Measurements from ENCODE around the gene ACBD6.

ACBD6 gene

DNA sequence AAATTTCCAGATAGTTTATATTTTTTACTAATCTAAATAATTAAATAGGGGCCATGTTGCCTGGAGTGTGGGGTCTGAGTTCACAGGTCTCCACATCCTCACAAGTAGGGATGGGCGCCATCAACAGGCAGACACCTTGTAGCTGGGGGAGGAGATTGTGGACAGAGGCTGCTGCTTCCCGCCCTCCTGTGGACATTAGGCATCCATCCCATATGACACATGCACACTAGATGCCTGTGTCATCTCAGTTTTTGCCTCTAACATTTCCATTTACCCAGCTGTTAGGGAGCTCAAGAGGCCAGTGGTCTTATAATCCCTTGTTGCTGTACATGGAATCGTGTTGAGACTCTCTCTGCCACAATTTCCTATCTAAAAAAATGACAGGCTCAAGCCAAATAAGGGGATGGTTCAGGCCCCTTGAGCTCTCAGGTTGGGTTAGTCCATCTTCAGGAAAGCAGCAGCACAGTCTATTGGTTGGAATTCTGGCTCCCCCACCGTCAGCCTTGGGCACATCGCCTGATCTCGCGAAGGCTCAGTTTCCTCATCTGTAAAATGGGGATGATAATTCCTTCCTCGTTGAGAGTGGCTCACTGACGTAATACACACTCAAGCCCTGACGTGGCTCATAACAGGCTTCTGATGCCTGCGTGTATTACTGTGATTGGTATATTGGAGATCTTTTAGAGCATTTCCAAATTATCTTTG is 258.7 kb downstream of the ACBD6 start:
- Histone ChIP-seq H3K36me3 (ENCODE audit: insufficient read depth, low read length) (no peaks in the 10 kb centered on the region), H3K9me2 (ENCODE audit: low read depth, low read length) (no peaks in the 10 kb centered on the region), H3K4me3 (ENCODE audit: low read depth, low read length, poor library complexity, severe bottlenecking) (no peak overlapping the region), H3F3A (ENCODE audit: insufficient read depth, low read length) (no peaks in the 10 kb centered on the region), H3K79me2 (ENCODE audit: insufficient read depth, low read length) (no peaks in the 10 kb centered on the region), H3K27ac (ENCODE audit: low read depth, low read length, poor library complexity, severe bottlenecking) (no peak overlapping the region), H3K4me2 (ENCODE audit: low read length) (no peak overlapping the region), H2AFZ (ENCODE audit: low read length) (no peak overlapping the region), H3K4me1 (ENCODE audit: insufficient read depth, low read length, severe bottlenecking) (no peaks in the 10 kb centered on the region), H3K9me3 (ENCODE audit: low read length) (no peaks in the 10 kb centered on the region), H3K9ac (ENCODE audit: low read length) (no peak overlapping the region), H3K27me3 (ENCODE audit: insufficient read depth, low read length) (no peaks in the 10 kb centered on the region), H4K20me1 (ENCODE audit: insufficient read depth, low read length) (no peaks in the 10 kb centered on the region)
- TF ChIP-seq, protein P1, sequence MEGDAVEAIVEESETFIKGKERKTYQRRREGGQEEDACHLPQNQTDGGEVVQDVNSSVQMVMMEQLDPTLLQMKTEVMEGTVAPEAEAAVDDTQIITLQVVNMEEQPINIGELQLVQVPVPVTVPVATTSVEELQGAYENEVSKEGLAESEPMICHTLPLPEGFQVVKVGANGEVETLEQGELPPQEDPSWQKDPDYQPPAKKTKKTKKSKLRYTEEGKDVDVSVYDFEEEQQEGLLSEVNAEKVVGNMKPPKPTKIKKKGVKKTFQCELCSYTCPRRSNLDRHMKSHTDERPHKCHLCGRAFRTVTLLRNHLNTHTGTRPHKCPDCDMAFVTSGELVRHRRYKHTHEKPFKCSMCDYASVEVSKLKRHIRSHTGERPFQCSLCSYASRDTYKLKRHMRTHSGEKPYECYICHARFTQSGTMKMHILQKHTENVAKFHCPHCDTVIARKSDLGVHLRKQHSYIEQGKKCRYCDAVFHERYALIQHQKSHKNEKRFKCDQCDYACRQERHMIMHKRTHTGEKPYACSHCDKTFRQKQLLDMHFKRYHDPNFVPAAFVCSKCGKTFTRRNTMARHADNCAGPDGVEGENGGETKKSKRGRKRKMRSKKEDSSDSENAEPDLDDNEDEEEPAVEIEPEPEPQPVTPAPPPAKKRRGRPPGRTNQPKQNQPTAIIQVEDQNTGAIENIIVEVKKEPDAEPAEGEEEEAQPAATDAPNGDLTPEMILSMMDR (IDR thresholded peaks at IDR 0.05; ENCODE audit: low read length) = no peak
- TF ChIP-seq EZH2 (IDR thresholded peaks at IDR 0.05; ENCODE audit: borderline replicate concordance, low read length) = no peak

DNA sequence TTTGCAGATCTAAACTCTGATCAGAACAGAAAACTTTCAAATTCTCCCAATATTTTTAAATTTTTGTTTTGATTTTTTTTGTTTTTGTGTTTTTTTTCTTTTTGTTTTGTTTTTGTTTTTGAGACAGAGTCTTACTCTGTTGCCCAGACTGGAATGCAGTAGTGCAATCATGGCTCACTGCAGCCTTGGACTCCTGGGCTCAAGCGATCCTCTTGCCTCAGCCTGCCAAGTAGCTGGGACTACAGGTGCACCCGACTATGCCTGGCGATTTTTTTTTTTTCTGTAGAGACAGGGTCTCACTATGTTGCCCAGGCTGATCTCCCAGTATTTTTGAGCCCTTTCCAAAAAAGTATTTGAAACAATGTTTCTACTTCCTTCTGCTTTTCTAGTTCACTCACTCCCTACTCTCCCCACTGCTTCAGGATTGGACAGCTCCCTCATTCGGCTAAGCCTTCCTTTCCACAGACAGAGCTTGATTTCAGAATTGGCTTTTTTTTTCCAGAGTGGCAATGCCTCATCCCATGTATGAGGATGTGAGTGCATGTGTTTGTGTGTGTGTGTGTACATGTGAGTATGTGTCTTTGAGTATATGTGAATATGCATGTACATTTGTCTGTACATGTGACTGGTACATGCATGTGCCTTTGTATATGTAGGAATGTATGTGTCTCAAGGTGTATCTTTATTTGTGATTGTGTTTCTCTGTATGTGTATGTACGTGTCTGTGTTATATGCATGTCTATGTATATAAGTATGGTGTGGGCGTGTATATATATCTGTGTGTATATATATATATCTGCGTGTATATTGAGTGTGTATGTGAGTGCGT is 260.4 kb downstream of the ACBD6 start:
- no peak for TF ChIP-seq EZH2 (IDR thresholded peaks at IDR 0.05; ENCODE audit: borderline replicate concordance, low read length)
- TF ChIP-seq, protein P1 (IDR thresholded peaks at IDR 0.05; ENCODE audit: low read length) = no peak
- Histone ChIP-seq H3K4me1 (ENCODE audit: insufficient read depth, low read length, severe bottlenecking) (no peaks in the 10 kb centered on the region), H3K27me3 (ENCODE audit: insufficient read depth, low read length) (no peaks in the 10 kb centered on the region)

DNA sequence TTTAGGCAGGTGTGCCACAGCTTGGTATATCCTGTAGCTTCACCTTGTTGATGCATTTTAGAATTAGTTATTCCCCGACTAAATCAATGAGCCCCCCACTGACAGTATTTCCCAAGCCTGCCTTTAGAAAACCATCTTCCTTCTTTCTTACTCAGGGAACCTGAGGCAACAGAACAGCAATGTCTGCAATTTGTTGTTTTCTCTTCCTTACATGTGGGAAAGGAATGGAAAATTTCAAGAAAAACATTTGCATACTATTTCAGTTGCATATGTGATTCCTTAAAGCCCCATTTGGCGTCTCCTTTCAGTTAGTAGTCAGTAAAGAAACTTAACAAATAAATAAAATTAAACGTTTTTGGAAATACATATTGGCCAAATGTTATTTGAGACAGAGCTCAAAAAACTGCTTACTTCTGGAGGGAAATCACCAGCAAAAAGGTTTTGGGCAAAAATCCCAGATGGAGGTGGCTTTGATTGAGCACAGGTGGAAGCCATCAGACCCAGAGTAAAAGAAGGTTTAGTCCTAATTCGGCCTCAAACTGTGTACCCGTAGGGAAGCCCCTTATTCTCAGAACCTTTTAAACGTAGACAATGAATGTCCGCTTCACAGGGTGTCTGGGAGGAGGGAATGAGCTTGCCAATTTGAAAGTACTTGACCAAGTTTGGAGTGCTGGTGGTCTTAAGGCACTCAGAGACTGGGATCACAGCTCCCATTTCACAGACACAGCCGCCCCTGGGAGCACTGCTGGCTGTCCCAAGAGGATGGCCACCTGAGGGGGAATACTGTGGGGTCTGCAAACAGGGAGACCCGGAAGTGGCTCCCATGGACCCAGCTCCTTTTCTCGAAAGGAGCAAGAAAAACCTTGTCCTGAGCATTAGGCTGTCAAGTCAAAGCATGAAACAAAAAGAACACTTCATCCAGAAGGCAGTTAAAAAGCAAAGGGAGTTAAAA is 263.0 kb downstream of the ACBD6 start:
- H3K27me3 ChIP-seq (ENCODE audit: insufficient read depth, low read length) = no peaks in the 10 kb centered on the region
- no peak overlapping the region for H3K27ac ChIP-seq (ENCODE audit: low read depth, low read length, poor library complexity, severe bottlenecking)
- H3K9me3 ChIP-seq (ENCODE audit: low read length) = no peaks in the 10 kb centered on the region
- no peaks in the 10 kb centered on the region for H3K9me2 ChIP-seq (ENCODE audit: low read depth, low read length)
- no peaks in the 10 kb centered on the region for H3K4me1 ChIP-seq (ENCODE audit: insufficient read depth, low read length, severe bottlenecking)
- H3K9ac ChIP-seq (ENCODE audit: low read length) = no peak overlapping the region
- H3F3A ChIP-seq (ENCODE audit: insufficient read depth, low read length) = no peaks in the 10 kb centered on the region; the same call in 1 of the 2 replicates
- no peaks in the 10 kb centered on the region for H3K79me2 ChIP-seq (ENCODE audit: insufficient read depth, low read length)
- H2AFZ ChIP-seq (ENCODE audit: low read length) = no peak overlapping the region
- H3K4me3 ChIP-seq (ENCODE audit: low read depth, low read length, poor library complexity, severe bottlenecking) = no peak overlapping the region
- no peak overlapping the region for H3K4me2 ChIP-seq (ENCODE audit: low read length)
- H4K20me1 ChIP-seq (ENCODE audit: insufficient read depth, low read length) = no peaks in the 10 kb centered on the region
- TF ChIP-seq EZH2 (IDR thresholded peaks at IDR 0.05; ENCODE audit: borderline replicate concordance, low read length) = no peak
- TF ChIP-seq, protein P1 (IDR thresholded peaks at IDR 0.05; ENCODE audit: low read length) = no peak
- no peaks in the 10 kb centered on the region for H3K36me3 ChIP-seq (ENCODE audit: insufficient read depth, low read length)

More for the DNA sequence above, 260.4 kb downstream of the ACBD6 start:
- Histone ChIP-seq H3K9me3 (ENCODE audit: low read length) (no peaks in the 10 kb centered on the region), H3K9me2 (ENCODE audit: low read depth, low read length) (no peaks in the 10 kb centered on the region), H4K20me1 (ENCODE audit: insufficient read depth, low read length) (no peaks in the 10 kb centered on the region), H2AFZ (ENCODE audit: low read length) (no peak overlapping the region), H3K36me3 (ENCODE audit: insufficient read depth, low read length) (no peaks in the 10 kb centered on the region), H3K4me2 (ENCODE audit: low read length) (no peak overlapping the region), H3K9ac (ENCODE audit: low read length) (no peak overlapping the region), H3K4me3 (ENCODE audit: low read depth, low read length, poor library complexity, severe bottlenecking) (no peak overlapping the region), H3K27ac (ENCODE audit: low read depth, low read length, poor library complexity, severe bottlenecking) (no peak overlapping the region), H3K79me2 (ENCODE audit: insufficient read depth, low read length) (no peaks in the 10 kb centered on the region), H3F3A (ENCODE audit: insufficient read depth, low read length) (no peaks in the 10 kb centered on the region)
